OCI-LY7 (cell line): Measurements from ENCODE around the gene METRN. TPM values are rescaled to one million over a fixed set of nuclear protein-coding genes. Genes with fewer than 3 reads are reported as not detected.

ENCODE experiments used
- BruUV-seq: library from RNA; stranded (reverse); fragments of 400-500 nt; replicated peaks from 2 replicates; lab custom pipeline; 2021; lab: Mats Ljungman, UMichigan
- CTCF ChIA-PET: fragments of 300-600 bp; sonication (Branson Sonifier 250); formaldehyde crosslinking; loops from one replicate; lab custom pipeline; 2022; ENCODE audit warnings: antibody characterized with exemption; ENCODE audit not compliant: unreplicated experiment; lab: Charles Lee
- POLR2A ChIA-PET: fragments of 300-600 bp; sonication (Branson Sonifier 250); formaldehyde crosslinking; loops from one replicate; lab custom pipeline; 2022; ENCODE audit warnings: antibody characterized with exemption; lab: Charles Lee
- DNase-seq: peaks from one replicate; pipeline ENCODE4 v3.0.0-alpha.2; 2015; ENCODE audit warnings: low spot score
- H2AFZ ChIP-seq: fragments of 200-600 bp; sonication (generic), shearing (Covaris generic); 2 replicates; pipeline ENCODE4 v1.6.1; 2014; ENCODE audit warnings: mild to moderate bottlenecking, antibody characterized with exemption, low read length, moderate library complexity
- H3K27ac ChIP-seq: fragments of 200-600 bp; sonication (generic); 2 replicates; pipeline ENCODE4 v1.5.1; 2014; ENCODE audit warnings: mixed run types, low read depth, mild to moderate bottlenecking, moderate library complexity, low read length, inconsistent platforms; ENCODE audit not compliant: poor library complexity, severe bottlenecking
- H3K36me3 ChIP-seq: fragments of 200-600 bp; sonication (generic); 2 replicates; pipeline ENCODE4 v1.6.1; 2014; ENCODE audit warnings: mild to moderate bottlenecking, antibody characterized with exemption, low read length, moderate library complexity, mixed read lengths; ENCODE audit not compliant: insufficient read depth
- H3K4me1 ChIP-seq: fragments of 200-600 bp; sonication (generic); 2 replicates; pipeline ENCODE4 v1.5.1; 2014; ENCODE audit warnings: mild to moderate bottlenecking, low read length; ENCODE audit not compliant: insufficient read depth, poor library complexity, severe bottlenecking
- H3K4me2 ChIP-seq: fragments of 200-600 bp; sonication (generic); 2 replicates; pipeline ENCODE4 v1.6.1; 2014; ENCODE audit warnings: mild to moderate bottlenecking, low read length
- H3K4me3 ChIP-seq: fragments of 200-600 bp; sonication (generic); 2 replicates; pipeline ENCODE4 v1.5.1; 2014; ENCODE audit warnings: mild to moderate bottlenecking, low read depth, low read length; ENCODE audit not compliant: poor library complexity, severe bottlenecking
- H3K79me2 ChIP-seq: fragments of 200-600 bp; sonication (generic); 2 replicates; pipeline ENCODE4 v1.6.1; 2016; ENCODE audit warnings: low read depth, mild to moderate bottlenecking, low read length, moderate library complexity, mixed read lengths; ENCODE audit not compliant: insufficient read depth
- H3K9me2 ChIP-seq: fragments of 200-600 bp; sonication (generic); 2 replicates; pipeline ENCODE4 v1.6.1; 2016; ENCODE audit warnings: mild to moderate bottlenecking, low read length, mixed read lengths; ENCODE audit not compliant: insufficient read depth
- H3K9me3 ChIP-seq: fragments of 200-600 bp; sonication (generic); 2 replicates; pipeline ENCODE4 v1.6.1; 2014; ENCODE audit warnings: mild to moderate bottlenecking, mixed run types, low read length, mixed read lengths
- H4K20me1 ChIP-seq: fragments of 200-600 bp; sonication (generic); 2 replicates; pipeline ENCODE4 v1.6.1; 2014; ENCODE audit warnings: mild to moderate bottlenecking, antibody characterized with exemption, low read length, moderate library complexity, mixed read lengths; ENCODE audit not compliant: insufficient read depth
- CTCF ChIP-seq: fragments of 200-600 bp; sonication (generic); conservative IDR thresholded peaks from 2 replicates; pipeline ENCODE4 v1.5.1; 2014; ENCODE audit warnings: mild to moderate bottlenecking, antibody characterized with exemption, low read length, moderate library complexity, mixed read lengths
- EZH2phosphoT487 ChIP-seq: fragments of 200-600 bp; sonication (generic); IDR thresholded peaks from 2 replicates; pipeline ENCODE4 v1.6.1; 2018; ENCODE audit warnings: low read depth, borderline replicate concordance, mild to moderate bottlenecking, mixed run types, antibody characterized with exemption, low read length, moderate library complexity, mixed read lengths
- intact Hi-C: fragments of 100-400 bp; cut with micrococcal nuclease; formaldehyde crosslinking; loops from one replicate; pipeline ENCODE4 v1.10.0; 2022; ENCODE audit not compliant: unreplicated experiment
- total RNA-seq, 2 experiments: library from RNA; depleted of rRNA in 1 of 2; stranded (reverse); fragments of >200 nt in 1 of 2; shearing (Covaris generic) in 1 of 2; gene quantifications; 2 replicates each; pipeline ENCODE4 v1.2.3, GENCODE V29; 2014 to 2022

METRN gene
- total RNA-seq, 2 experiments from 2014 or later: 14.4 to 15.9 TPM

- intact Hi-C loops: no loop called here
- no peaks in the 10 kb centered on the region for H3K79me2 ChIP-seq
- no peak overlapping the region for H3K4me2 ChIP-seq
- no peak overlapping the region for H3K4me3 ChIP-seq
- no peak for DNase-seq
- ChIA-PET CTCF (interaction anchor here (1.0 kb wide), 1 partner anchor 72 kb away, joined by 4 read pairs; the partner anchor contains the start of genes CHTF18 and RPUSD1), POLR2A (no interaction called here)
- H3K9me3 ChIP-seq: no peaks in the 10 kb centered on the region
- no peaks in the 10 kb centered on the region for H4K20me1 ChIP-seq
- no peak overlapping the region for H3K27ac ChIP-seq
- H2AFZ ChIP-seq: no peak overlapping the region
- H3K36me3 ChIP-seq: no peaks in the 10 kb centered on the region
- no TSS peak for BruUV-seq
- TF ChIP-seq CTCF (no peak), EZH2phosphoT487 (no peak)
- peaks cover 41% of the 10 kb centered on the region for H3K4me1 ChIP-seq
- H3K9me2 ChIP-seq: no peaks in the 10 kb centered on the region
Measured at GRCh38 chr16:716768-717325, 1.9 kb downstream of the METRN start.

GRCh38 chr16:717450-718245 lies 2.7 kb downstream of the METRN start:
- H3K27ac ChIP-seq: no peak overlapping the region
- H3K4me1 ChIP-seq: peaks cover 49% of the 10 kb centered on the region
- intact Hi-C loops: no loop called here
- POLR2A ChIA-PET: no interaction called here
- BruUV-seq: no TSS peak
- no peaks in the 10 kb centered on the region for H3K9me3 ChIP-seq
- no peak overlapping the region for H3K4me3 ChIP-seq
- H3K36me3 ChIP-seq: 0 out of 2 replicates have a peak, but pooled peaks cover 1% of the 10 kb centered on the region
- DNase-seq: no peak
- H3K79me2 ChIP-seq: no peaks in the 10 kb centered on the region
- CTCF ChIA-PET: no interaction called here
- no peak overlapping the region for H3K4me2 ChIP-seq
- H3K9me2 ChIP-seq: no peaks in the 10 kb centered on the region
- H4K20me1 ChIP-seq: no peaks in the 10 kb centered on the region
- no peak overlapping the region for H2AFZ ChIP-seq
- TF ChIP-seq CTCF: no peak
- no peak for TF ChIP-seq EZH2phosphoT487

GRCh38 chr16:718389-718788 lies 3.5 kb downstream of the METRN start:
- CTCF ChIA-PET: no interaction called here
- intact Hi-C loops: no loop called here
- Histone ChIP-seq H3K79me2 (no peaks in the 10 kb centered on the region), H3K4me2 (no peak overlapping the region), H3K9me2 (no peaks in the 10 kb centered on the region), H4K20me1 (no peaks in the 10 kb centered on the region), H3K36me3 (0 out of 2 replicates have a peak, but pooled peaks cover 9% of the 10 kb centered on the region), H3K27ac (no peak overlapping the region), H3K9me3 (no peaks in the 10 kb centered on the region), H3K4me3 (no peak overlapping the region), H2AFZ (no peak overlapping the region), H3K4me1 (peaks cover 55% of the 10 kb centered on the region)
- POLR2A ChIA-PET: no interaction called here
- no peak for DNase-seq
- TF ChIP-seq CTCF (no peak), EZH2phosphoT487 (no peak)
- no TSS peak for BruUV-seq
